GM21381 (cell line): ENCODE measurements around the gene RBBP8.
A peak's percentile ranks its signal among the peaks of the same experiment; 100 is the strongest.

Experiments
- ATAC-seq: cut with Tn5 transposase; IDR thresholded peaks from one replicate; pipeline ENCODE4 v1.9.1; 2021; ENCODE audit warnings: mild to moderate bottlenecking, moderate library complexity; ENCODE audit not compliant: unreplicated experiment

The RBBP8 gene

DNA sequence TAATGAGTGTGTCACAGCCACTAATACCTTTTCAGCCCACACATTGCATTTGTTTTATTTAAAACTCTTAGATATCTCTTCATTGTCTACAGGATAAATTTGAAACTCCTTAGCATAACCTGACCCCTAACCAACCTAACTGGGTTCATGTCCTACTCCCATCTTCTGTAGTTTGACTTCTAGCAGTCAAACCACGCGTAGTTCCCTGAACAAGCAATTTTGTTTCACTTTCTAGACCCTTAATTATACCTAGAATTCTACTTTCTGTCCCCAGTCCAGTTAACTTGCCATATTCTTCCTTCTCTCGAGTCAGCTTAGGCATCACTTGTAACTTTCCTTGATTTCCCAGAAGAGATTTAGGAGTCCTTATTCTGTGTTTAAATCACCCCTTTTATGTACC, 55.1 kb downstream of the RBBP8 start:
- ATAC-seq = peak; percentile 54

DNA sequence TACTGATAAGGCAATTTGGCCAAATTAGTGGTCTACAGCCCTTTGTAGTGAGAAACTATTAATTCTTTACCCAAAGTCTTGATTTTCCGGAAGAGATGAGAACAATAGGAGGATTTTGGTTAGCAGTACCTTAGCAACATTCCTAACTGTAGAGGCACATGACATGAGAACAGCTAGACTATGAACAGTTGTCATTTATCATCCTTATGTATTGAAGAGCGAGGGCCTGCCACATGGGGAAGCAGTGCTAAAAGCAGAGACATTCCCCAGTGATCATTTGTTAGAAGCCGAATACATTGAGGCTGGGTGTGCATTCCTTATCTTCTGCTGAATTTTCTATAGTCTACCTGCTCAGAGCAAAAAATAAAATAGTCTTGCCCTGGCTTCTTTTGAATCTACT, 65.2 kb downstream of the RBBP8 start:
- no peak for ATAC-seq

DNA sequence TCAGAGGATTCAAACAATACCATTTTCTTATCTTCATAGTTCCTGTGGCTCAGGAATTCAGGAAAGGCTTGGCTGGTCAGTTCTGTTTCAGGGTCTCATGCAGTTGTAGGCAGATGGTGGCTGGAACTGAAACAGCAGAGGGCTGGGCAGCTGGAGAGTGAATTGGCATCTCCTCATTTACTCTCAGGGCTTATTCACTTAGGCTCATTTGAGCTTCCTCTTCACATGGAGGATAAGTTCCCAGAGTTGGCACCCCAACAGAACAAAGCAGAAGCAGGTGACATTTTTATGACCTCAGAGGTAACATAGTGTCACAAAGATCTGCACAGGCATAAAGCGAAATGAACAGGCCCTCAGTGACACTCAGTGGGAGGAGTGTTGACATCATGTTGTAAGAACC, 66.1 kb downstream of the RBBP8 start:
- ATAC-seq = no peak

DNA sequence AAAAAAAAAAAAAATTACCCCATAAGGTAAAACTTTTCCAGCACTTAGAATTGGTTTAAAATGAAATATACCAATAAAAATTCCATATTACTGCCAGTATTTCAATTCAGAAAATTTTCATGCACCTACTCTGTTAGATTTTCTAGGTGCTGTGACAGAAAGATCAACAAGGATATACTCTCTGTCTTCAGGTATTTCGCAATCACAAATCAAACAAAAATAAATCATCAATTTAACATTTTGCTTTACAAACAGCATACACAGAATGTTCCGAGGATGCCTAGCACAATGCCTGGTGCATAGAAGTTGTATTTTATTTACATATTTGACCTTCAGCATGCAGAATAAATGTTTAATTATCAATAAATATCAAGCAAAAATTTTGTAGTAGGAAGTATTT, 66.5 kb downstream of the RBBP8 start:
- ATAC-seq = no peak

DNA sequence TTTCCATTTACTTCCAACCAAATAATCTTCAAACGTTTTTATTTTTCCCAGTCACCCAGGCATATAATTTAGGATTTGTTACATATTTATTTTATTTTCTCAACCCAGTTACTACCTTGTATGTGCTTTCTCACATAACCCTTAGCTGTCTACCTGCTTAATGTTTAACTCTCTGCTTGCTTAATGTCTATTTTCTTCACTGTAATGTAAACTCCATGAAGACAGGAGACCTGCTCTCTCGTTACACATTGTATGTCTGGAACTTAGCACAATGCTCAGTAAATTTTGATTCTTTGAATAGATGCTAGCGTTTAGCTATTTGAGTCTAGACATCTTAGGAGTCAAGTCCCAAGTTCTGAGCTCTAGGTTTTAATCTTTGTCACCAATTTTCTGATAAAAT, 70.2 kb downstream of the RBBP8 start:
- no peak for ATAC-seq

DNA sequence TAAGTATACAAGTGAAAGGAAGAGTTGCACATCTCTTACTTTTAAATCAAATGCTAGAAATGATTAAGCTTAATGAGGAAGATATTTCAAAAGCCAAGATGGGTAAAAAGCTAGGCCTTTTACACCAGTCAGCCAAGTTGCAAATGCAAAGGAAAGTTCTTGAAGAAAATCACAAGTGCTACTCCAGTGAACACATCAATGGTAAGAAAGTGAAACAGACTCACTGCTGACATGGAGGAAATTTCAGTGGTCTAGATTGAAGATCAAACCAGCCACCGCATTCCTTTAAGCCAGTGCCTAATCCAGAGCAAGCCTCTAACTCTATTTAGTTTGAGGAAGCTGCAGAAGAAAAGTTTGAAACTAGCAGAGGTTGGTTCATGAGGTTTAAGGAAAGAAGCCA, 79.1 kb downstream of the RBBP8 start:
- no peak for ATAC-seq

DNA sequence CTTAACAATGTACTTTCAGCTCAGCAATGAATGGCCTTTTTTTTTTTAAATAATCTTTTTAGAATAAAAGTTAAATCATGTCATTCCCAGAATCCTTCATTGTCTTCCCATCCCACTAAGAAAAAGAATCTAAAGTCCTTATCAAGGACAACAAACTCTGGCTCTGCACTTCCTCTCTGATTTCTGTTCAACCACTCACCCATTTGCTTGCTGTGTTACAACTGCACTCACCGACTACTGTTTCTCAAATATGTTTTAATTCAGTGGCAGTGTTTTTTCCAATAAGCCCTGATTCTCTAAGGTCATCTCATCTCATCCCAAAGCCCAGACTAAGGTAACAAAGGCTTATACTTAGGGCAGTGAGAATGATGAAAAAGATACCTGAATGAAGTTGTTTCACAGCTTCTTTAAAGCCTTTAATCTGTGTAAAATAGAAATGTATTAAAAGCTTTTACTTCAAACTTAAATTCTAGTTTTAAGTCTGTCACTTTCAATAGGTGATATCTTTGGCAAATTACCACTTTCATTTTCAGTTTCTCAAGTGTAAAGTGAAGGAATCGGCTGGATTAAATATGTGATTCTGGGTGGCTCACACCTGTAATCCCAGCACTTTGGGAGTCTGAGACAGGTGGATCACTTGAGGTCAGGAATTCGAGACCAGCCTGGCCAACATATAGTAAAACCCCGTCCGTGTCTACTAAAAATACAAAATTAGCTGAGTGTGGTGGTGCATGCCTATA, 87.6 kb downstream of the RBBP8 start:
- no peak for ATAC-seq

DNA sequence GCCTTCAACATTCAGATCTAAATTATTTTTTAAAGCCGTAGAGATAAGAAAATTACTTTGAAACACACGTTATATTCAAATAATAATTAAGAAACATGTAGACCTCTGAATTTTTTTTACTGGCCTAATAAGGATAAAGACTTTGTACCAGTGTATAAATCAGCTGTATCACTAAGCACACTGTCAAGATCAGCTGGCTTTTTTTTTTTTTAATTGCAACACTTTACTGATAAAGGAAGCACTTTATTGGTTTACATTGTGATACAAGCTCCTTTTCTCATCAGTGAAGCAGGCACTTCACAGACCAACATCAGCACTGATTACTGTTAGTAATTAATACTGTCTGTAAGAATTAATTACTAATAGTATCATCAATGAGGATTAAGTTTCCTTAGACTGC, 88.5 kb downstream of the RBBP8 start:
- ATAC-seq = no peak

DNA sequence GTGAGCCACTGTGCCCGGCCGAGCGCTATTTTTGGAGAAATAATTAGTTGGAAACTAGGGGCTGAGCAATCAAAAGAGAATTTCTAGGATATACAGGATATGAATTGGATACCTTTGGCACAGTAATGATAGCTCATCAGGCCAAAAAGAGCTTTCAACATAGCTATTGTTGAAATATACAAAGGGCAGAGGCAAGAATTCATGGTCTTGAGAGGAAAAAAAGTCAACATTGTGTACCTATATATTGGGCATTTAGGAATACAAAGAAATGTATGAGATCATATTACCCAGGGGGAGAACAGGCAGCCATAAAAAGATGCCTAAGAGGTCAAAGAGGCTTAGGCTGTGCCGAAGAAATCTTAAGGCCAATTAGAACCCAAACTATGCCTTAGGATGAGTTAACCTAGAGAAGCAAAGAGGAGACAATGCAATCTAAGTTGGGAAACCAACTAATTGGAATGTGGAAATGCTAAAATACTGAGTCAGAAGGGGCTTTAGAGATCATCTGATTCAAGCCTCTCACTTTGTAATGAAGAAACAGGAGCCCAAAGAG, 99.0 kb downstream of the RBBP8 start:
- ATAC-seq = no peak

DNA sequence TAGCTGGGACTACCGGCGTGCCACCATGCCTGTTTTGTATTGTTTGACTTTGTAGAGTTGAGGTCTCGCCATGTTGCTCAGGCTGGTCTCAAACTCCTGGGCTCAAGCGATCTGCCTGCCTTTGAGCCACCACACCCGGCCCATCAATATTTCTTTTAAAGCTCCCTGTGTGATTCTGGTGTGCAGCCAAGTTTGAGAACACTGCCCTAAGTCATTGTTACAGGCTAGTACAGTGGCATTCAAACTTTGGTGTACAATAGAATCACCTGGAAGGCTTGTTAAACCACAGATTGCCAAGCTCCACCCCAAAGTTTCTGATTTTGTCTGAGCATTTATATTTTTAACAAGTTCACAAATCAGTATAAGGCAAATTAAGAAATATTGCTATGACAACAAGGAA, 99.9 kb downstream of the RBBP8 start:
- ATAC-seq = no peak

DNA sequence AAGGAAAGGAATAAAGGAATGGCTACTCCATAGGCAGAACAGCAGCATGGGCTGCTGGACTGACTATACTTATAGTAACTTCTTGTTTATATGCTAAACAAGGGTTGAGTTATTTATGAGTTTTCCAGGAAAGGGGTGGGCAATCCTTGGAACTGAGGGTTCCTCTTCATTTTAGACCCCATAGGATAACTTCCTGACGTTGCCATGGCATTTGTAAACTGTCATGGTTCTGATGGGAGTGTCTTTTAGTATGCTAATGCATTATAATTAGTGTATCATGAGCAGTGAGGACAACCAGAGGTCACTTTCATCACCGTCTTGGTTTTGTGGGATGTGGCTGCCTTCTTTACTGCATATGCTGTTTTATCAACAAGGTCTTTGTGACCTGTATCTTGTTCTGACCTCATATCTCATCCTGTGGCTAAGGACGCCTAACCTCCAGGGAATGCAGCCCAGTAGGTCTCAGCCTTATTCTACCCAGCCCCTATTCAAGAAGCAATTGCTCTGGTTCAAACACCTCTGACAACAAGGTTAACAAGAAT, 103.6 kb downstream of the RBBP8 start:
- ATAC-seq = no peak

DNA sequence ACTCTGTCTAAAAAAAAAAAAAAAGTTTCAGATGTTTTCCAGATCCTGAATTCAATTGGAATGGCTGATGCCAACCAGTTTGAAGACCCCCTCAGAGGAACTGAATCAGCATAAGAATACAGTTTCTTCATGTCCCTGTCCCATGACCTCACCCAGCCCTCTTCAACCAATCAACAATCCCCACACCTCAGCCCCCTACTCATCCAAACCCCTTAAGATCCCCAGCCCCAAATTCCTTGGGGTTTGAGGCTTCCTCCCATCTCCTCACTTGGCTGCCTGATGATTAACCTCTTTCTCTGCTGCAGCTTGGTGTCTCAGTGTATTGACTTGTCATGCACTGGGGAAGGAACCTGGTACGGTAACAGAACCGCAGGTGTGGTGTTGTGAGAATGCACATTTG, 104.5 kb downstream of the RBBP8 start:
- ATAC-seq = no peak

DNA sequence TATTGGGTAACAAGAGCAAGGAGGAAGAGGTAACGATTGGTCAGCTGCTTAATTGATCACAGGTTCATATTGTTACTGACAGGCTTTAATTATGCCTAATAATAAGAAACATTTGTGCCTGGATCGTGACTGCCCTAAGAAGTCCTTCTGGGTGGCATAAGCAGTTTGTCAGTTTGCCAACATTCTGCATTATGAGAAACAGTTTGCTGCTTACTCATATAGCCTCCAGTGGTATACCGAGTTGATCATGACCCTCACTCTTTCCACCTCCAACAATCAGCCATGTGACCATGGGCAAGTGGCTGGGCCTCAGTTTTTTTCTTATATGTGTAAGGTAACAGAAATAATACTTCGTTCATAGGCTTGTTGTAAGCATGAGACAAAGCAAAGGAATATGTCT, 105.6 kb downstream of the RBBP8 start:
- no peak for ATAC-seq

DNA sequence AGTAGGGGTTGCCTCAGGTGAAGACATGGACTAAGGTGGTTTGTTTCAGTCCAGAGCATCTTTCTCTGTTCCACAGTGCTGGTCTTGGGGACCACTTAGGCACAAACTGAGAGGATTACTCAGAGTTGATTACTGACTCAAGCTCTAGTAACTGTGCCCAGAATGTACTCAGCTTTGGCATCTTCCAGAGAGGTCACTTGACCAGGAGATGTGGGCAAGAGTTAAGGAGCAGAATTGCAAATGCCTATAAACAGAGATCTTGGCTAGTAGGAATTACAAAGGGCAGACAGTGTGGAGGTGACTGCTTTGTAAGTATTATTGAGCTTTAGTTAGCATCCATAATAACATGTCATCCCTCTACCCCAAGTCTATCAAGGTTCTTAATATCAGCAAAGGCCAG, 109.0 kb downstream of the RBBP8 start:
- no peak for ATAC-seq

DNA sequence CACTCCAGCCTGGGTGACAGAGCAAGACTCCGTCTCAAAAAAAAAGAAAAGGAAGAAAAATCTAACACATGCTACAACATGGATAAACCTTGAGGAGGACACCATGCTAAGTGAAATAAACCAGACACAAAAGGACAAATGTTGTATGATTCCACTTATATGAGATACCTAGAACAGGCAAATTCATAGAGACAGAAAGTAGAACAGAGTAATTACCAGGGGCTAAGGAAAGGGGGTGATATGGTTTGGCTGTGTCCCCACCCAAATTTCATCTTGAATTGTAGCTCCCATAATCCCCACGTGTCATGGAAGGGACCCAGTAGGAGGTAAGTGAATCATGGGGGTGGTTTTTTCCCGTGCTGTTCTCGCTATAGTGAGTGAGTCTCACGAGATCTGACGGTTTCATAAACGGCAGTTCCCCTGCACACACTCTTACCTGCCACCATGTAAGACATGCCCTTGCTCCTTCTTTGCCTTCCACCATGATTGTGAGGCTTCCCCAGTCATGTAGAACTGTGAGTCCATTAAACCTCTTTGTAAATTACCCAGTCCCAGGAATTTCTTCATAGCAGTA, 110.8 kb downstream of the RBBP8 start:
- ATAC-seq = no peak

DNA sequence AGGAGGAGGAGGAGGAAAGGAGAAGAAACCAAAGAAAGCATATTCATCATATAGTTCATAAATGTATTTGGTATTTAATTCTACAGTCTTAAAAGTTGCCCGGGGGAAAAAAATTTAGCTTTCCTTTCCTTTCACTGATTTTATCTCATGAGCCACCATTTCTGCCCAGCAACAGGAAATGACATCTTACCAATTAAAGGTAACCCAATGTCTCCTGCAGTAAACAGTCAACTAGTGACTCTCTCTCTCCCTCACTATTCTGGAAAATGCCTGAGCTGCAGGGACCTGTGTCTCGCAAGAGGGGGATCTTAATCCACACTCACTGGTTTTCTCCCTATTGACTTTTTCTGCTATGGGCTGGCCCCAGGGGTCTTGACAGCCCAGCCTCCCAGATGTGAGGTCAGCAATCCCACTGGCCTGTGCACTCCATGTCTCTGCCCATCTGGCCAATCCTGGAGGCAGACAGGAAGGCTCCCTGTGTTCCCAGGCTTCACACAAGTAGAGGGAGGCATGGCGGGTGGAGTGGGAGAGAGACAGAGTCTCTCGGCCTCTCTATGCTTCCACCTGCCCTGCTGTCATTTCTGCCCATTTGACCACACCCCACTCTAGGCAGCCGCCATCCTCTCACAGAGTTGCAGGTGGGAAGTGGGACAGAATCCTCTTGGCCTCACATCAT, 116.7 kb downstream of the RBBP8 start:
- no peak for ATAC-seq

DNA sequence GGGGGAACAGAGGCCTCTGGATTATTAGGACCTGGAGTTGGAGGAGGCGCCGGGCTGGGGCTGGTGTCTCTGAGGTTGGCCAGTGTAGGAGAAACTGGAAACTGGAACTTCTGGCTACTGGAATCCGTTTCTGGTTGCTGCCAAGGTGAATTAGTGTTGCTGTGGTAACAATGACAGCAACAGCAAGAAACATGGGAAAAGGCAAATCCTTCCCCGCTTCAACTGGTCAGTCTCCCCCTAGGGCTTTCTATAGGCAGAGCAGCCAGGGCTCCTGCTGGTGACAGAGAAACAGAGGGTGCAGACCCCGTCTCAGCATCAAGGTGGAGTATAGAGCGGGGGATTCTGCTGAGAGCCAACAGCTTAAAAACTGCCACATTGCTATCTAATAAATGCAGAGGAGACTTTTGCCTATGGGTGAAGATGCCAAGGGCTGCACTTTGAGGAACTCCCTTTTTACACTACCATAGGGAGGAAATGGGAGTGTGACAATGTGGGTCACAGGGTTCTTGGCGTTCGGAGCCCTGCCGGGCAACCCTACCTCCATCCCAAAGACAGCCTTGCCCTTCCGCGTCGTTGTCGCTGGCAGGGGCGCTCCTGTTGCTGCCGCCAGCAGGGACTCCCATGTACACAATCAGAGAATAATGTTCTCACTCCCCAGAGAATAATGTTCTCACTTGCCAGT, 120.8 kb downstream of the RBBP8 start:
- no peak for ATAC-seq

DNA sequence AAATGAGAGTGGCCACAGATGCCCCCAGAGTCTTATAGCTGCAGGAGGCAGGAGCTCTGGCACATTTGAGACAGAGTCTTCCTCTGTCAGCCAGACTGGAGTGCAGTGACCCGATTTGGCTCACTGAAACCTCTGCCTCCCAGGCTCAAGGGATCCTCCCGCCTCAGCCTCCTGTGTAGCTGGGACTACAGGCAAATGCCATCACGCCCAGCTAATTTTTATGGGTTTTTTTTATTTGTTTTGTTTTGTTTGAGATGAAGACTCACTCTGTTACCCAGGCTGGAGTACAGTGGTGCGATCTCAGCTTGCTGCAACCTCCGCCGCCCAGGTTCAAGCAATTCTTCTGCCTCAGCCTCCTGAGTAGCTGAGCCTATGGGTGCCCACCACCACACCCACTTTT, 121.4 kb downstream of the RBBP8 start:
- no peak for ATAC-seq

DNA sequence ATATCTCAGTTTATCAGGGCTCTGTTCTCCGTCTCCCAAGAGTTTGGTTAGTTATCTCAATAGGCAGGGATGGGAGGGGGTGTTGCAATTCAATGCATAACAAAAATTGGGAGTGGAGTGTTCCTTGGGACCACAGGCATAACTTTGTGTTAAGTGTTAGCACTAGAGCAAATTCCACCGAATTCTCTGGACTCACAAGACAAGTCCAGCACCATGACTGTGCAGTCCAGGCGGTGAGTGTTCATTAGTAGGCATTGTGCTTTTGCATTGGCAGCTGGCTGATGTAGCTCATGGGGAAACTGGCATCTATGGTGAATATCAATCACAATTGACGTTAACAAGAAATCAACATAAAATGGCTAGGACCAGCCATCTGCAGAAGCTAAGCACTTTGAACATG, 123.2 kb downstream of the RBBP8 start:
- no peak for ATAC-seq

DNA sequence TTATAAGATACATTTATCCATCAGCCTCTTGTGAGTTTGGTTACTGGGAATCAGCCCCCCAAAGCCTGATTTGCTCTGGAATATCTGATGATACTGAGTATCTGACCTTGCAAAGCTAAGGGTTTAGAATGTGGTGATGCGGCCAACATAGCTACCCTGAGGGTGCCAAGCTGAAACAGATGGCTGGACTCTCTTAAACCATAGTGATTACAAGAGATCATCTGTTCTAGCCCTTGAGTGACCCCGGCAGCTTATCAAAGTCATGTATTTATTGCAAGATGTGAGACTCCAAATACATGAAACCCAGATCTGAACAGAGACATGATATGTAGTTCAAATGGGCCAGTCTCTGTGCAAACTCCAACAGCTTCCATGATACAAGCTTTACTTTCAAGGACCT, 124.0 kb downstream of the RBBP8 start:
- ATAC-seq = no peak

DNA sequence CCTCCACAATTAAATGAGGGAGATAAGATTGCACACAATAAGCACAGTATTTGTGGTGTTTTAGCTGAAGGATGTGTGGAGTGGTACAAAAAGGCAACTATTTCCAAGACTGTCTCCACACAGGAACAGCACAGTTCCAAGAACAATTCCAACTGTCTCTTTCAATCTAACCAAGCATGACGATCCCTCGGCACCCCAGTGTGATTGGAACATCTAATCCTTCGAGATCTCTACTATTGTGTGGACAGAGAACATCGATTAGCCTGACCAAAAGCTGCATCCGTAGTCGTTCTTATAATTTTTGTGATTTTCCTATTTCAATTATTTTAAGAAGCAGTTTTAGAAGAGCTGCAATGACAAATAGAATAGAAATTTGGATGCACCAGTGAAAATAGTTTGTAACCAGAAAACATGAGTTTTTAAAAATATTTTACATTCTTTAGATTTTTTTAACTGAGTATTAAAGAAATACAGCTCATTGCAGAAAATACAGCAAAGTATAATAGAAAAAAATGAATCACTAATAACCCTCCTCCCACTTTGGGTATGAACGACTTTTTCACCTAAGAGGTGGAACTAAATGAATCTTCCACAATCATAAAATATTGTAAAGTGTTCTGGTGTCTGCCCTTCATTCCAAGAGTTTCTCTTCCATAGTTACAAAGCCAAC, 125.8 kb downstream of the RBBP8 start:
- no peak for ATAC-seq
